ENCODE measurements around the gene HELB. TPM values are rescaled to one million over a fixed set of nuclear protein-coding genes. Genes with fewer than 3 reads are reported as not detected.

The HELB gene
- total and polyA plus RNA-seq, 4 donors, result 0.18 to 8.0 (median 2.9) TPM

DNA sequence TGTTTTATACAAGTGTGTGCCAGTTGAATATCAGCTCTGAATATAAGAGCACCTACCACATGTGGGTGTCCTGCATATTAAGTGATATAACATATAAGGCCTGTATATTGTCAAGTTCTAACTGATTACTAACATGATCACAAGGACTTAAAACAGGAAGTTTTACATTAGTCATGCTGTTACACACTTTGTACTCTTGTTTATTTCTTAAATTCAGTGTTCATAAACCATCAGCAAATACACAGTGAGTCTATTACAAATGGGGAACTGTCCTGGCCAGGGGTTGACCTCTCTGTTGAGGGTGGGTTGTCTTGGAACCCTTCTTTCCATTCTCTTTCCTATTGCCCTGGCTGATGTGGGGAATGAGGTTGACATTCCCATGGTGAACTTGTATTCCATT lies 19.1 kb downstream of the HELB start:
- no peak overlapping the region for H3K4me3 ChIP-seq (ENCODE audit: low read depth in 1 of 3, low read length in 3 of 3)
- no peak overlapping the region for H3K27ac ChIP-seq (ENCODE audit: low read depth in 1 of 2, low read length in 2 of 2)
- H3K36me3 ChIP-seq (ENCODE audit: control insufficient read depth in 4 of 4, insufficient read depth in 3 of 4, low read depth in 1 of 4, low read length in 3 of 4), result peaks cover 0 to 10% (median 3%) of the 10 kb centered on the region in 4 donors
- no peaks in the 10 kb centered on the region for H3K4me1 ChIP-seq (ENCODE audit: control insufficient read depth in 4 of 4, insufficient read depth in 4 of 4, low read length in 3 of 4)
- no peak for DNase-seq (ENCODE audit: low spot score)
- no peaks in the 10 kb centered on the region for H3K9me3 ChIP-seq (ENCODE audit: control insufficient read depth in 4 of 4, low read length in 3 of 4)
- no peak overlapping the region for H3K9ac ChIP-seq (ENCODE audit: low read depth in 1 of 2, low read length in 2 of 2)
- no peaks in the 10 kb centered on the region for H3K27me3 ChIP-seq (ENCODE audit: control insufficient read depth in 4 of 4, insufficient read depth in 4 of 4, low read length in 3 of 4)
- TF ChIP-seq TAF1 (conservative IDR thresholded peaks at IDR 0.05) (no peak), EGR1 (IDR thresholded peaks at IDR 0.05; ENCODE audit: low read depth in 2 of 2) (no peak), HNF4G (IDR thresholded peaks at IDR 0.05) (no peak), NR2F2 (IDR thresholded peaks at IDR 0.05) (no peak), JUND (IDR thresholded peaks at IDR 0.05) (no peak), HNF4A (conservative IDR thresholded peaks at IDR 0.05) (no peak), RAD21 (IDR thresholded peaks at IDR 0.05) (no peak), YY1 (IDR thresholded peaks at IDR 0.05) (no peak), SP1 (IDR thresholded peaks at IDR 0.05) (no peak), ZBTB33 (IDR thresholded peaks at IDR 0.05) (no peak), FOXA2 (IDR thresholded peaks at IDR 0.05) (no peak), FOXA1 (IDR thresholded peaks at IDR 0.05) (no peak), GABPA (IDR thresholded peaks at IDR 0.05 in 1 of 2, conservative IDR thresholded peaks at IDR 0.05 in 1 of 2) (no peak), RXRA (IDR thresholded peaks at IDR 0.05) (no peak), CTCF (IDR thresholded peaks at IDR 0.05; ENCODE audit: low read depth, low read length, missing input control) (no peak)
- TF ChIP-seq, protein P1, sequence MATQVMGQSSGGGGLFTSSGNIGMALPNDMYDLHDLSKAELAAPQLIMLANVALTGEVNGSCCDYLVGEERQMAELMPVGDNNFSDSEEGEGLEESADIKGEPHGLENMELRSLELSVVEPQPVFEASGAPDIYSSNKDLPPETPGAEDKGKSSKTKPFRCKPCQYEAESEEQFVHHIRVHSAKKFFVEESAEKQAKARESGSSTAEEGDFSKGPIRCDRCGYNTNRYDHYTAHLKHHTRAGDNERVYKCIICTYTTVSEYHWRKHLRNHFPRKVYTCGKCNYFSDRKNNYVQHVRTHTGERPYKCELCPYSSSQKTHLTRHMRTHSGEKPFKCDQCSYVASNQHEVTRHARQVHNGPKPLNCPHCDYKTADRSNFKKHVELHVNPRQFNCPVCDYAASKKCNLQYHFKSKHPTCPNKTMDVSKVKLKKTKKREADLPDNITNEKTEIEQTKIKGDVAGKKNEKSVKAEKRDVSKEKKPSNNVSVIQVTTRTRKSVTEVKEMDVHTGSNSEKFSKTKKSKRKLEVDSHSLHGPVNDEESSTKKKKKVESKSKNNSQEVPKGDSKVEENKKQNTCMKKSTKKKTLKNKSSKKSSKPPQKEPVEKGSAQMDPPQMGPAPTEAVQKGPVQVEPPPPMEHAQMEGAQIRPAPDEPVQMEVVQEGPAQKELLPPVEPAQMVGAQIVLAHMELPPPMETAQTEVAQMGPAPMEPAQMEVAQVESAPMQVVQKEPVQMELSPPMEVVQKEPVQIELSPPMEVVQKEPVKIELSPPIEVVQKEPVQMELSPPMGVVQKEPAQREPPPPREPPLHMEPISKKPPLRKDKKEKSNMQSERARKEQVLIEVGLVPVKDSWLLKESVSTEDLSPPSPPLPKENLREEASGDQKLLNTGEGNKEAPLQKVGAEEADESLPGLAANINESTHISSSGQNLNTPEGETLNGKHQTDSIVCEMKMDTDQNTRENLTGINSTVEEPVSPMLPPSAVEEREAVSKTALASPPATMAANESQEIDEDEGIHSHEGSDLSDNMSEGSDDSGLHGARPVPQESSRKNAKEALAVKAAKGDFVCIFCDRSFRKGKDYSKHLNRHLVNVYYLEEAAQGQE (IDR thresholded peaks at IDR 0.05), result no peak
- TF ChIP-seq, protein P2, sequence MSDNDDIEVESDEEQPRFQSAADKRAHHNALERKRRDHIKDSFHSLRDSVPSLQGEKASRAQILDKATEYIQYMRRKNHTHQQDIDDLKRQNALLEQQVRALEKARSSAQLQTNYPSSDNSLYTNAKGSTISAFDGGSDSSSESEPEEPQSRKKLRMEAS (IDR thresholded peaks at IDR 0.05), result no peak
- TF ChIP-seq, protein P3, sequence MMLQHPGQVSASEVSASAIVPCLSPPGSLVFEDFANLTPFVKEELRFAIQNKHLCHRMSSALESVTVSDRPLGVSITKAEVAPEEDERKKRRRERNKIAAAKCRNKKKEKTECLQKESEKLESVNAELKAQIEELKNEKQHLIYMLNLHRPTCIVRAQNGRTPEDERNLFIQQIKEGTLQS (IDR thresholded peaks at IDR 0.05), result no peak
